NT2/D1 (cell line): Measurements from ENCODE around the gene KIFC3.
"Not testable (repeated sequence)": the region's sequence is repeated elsewhere in the genome, so short reads cannot be mapped to it uniquely, and the experiment has no call there.

Experiments
- YY1 ChIP-seq: IDR thresholded peaks from 2 replicates; pipeline ENCODE4 v1.6.1; 2011; ENCODE audit not compliant: insufficient read length, insufficient read depth
- ZNF274 ChIP-seq: IDR thresholded peaks from 2 replicates; pipeline ENCODE4 v1.6.1; 2011; ENCODE audit warnings: mild to moderate bottlenecking, low read depth, low read length

DNA sequence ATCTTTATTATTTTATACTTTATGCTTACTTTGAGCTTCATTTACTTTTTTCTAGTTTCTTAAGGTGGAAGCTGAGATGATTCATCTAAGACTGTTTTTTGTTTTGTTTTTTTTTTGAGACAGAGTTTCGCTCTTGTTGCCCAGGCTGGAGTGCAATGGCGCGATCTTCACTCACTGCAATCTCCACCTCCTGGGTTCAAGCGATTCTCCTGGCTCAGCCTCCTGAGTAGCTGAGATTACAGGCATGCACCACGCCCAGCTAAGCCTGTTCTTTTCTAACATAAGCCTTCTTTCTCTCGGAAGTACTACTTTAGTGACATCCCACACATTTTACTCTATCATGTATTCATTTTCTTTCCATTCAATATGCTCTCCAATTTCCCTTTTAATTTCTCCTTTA lies 89.7 kb downstream of the KIFC3 start:
- TF ChIP-seq YY1, ZNF274: not testable (repeated sequence)
